T1000 (cell line): ENCODE results near the gene UBA52.
"Not testable (repeated sequence)": the region's sequence is repeated elsewhere in the genome, so short reads cannot be mapped to it uniquely, and the experiment has no call there.

Experiments used
- DNase-seq: peaks from one replicate; lab custom pipeline; 2025; ENCODE audit warnings: mixed read lengths; lab: John Stamatoyannopoulos, UW

The UBA52 gene

GRCh38 chr19:18557411-18558201, 14.1 kb upstream of the UBA52 start, which contains the start of gene KXD1:
Gene KXD1, plus strand, starts transcription at chr19:18557870. Its CDS starts 4,187 bp downstream, at chr19:18562057.
- DNase-seq: peak; percentile 90

DNA sequence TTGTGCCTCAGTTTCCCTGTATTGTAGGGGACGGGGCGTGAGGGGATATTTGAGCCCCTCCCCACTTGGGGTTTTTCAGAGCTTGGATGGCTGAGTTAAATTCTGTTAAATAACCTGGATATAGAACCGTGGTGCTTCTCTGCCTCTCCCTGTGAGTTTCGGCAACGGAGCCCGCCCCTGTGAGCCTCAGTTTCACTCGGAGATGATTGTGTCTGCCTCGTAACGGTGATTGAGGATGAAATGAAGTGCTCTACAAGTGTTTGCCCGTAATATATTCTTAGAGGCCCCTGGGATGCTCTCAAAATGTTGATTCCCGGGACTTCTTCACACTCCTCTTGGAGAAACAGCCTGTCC, 13.5 kb upstream of the UBA52 start:
- DNase-seq: no peak

GRCh38 chr19:18558604-18559003, 13.1 kb upstream of the UBA52 start:
- DNase-seq: no peak

- DNase-seq: no peak
Measured at GRCh38 chr19:18559685-18560084, 12.0 kb upstream of the UBA52 start.

DNA sequence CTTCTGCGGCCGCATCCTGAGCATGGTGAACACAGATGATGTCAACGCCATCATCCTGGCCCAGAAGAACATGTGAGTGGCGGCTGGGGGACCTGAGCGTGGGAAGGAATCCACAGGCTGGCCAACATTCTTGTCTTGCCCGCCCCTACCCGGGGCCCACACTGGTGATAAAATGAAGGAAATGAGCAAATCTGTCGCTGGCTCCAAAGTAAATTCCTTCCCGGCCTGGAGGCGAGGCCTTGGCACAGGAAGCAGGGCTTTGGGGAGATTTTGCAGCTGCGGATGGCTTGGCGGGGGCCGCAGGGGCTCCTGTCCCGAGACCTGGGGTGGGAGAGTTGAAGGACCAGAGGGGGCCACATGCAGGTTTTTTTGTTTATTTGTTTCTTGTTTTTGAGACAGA, 9.6 kb upstream of the UBA52 start:
- DNase-seq: no peak

DNA sequence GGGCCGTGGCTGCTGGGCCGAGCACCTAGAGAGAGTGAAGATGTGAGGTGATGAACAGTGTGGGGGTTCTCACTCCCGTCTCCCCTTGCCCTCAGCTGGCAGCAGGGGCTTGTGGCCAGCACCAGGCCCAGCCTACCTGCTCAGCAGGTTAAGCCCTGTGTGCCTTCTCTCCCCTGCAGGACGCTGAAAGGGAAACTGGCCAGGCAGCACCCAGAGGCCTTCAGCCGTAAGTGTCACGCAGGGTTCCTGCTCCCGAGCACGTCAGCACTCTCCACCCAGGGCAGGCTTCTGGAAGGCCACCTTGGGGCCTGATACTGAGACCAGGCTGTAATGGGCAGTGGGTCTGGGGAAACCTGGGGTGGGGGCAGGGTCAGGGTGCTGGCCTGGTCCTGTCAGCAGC, 4.7 kb upstream of the UBA52 start:
- DNase-seq: no peak

- DNase-seq: no peak
Measured at GRCh38 chr19:18568367-18568766, 3.3 kb upstream of the UBA52 start.

- DNase-seq: no peak
Measured at GRCh38 chr19:18574691-18575291, 3.1 kb downstream of the UBA52 start.

DNA sequence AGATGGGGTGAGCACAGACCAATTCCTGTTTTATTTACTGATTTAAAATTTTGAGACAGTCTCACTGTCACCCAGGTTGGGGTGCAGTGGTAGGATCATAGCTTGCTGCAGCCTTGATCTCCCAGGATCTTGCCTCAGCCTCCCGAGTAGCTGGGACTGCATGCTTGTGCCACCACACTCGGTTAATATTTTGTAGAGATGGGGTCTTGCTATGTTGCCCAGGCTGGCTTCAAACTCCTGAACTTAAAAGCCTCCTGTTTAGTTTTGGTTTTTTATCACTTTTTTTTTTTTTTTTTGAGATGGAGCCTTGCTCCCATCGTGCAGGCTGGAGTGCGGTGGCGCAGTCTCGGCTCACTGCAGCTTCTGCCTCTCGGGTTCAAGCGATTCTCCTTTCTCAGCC, 4.7 kb downstream of the UBA52 start:
- no peak for DNase-seq

GRCh38 chr19:18577365-18577914, 5.8 kb downstream of the UBA52 start:
- no peak for DNase-seq

DNA sequence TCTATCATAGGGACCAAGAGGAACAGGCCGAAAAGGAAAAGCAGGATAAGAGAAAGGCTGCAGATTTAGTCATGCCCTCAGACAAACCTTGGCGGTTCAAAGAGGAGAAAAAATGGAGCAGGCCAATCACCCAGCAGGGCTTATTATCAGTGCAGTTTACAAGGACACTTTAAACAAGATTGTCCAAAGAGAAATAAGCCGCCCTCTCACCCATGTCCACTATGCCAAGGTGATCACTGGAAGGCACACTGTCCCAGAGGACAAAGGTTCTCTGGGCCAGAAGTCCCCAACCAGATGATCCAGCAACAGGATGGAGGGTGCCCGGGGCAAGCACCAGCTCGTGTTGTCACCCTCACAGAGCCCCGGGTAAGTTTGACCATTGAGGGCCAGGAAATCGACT, 8.7 kb downstream of the UBA52 start:
- DNase-seq: no peak

DNA sequence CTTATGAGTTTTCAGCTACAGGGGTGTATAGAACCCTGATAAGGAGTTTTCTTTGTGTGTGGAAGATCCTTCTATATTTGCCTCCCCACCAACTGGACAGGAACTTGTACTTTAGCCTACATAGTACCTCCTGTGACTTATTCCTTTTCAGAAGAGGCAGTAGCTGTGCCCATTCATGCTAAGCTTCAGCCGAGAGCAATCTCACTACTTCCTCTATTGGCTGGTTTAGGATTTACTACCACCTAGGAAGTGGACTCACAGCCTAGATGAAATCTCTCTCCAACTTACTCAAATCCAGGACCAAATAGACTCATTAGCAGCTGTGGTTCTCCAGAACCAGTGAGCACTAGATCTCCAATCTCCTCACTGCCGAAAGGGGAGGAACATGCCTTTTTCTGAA, 14.6 kb downstream of the UBA52 start:
- no peak for DNase-seq

- DNase-seq: no peak
Measured at GRCh38 chr19:18587561-18587960, 15.9 kb downstream of the UBA52 start.

GRCh38 chr19:18587962-18588610, 16.4 kb downstream of the UBA52 start:
- DNase-seq: no peak

GRCh38 chr19:18588611-18589379, 17.1 kb downstream of the UBA52 start, which contains the start of gene REX1BD:
Gene REX1BD, plus strand, starts transcription at chr19:18588798. Its CDS starts 4 bp downstream, at chr19:18588802.
- DNase-seq: peak; percentile 63

DNA sequence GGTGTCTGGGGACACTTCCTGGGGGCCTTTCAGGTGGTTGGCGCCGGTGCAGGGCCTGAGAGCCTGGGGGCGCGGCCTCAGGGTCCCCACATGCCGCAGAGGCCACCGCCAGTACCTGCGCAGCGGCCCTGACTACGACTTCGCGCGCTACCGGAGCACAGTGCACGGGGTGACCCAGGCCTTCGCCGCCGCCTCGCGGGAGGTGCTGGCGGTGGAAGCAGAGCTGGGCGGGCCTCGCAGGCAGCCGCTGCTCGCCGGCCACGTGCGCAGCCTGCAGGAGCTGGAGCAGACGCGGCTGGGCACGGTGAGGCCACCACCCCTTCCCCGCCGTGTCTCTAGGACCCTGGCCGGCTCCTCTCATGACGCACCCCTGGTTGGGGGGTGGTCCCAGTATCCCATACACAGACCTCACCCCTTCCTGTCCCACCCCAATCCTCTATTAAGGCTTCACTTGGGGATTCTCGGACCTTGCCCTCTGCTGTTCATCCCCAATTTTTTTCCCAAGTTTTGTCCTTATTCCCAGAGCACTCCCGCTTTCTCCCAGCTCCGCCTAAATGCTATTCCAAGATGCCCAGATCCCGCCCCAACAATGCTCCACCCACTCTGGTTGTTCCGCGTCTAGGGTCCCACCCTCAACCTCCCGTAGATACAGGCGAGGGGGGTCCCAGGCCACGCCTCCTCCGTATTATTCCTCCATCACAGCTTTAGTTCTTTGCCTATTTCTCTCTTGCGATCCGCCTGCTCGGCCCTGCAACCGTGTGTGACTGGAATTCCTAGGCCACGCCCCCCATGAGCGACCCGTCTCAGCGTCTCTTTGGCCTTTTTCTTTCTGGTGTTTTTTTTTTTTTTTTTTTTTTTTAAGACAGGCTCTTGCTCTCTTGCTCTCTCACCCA, 18.0 kb downstream of the UBA52 start:
- DNase-seq: peak; percentile 24

- DNase-seq: peak; percentile 64
Measured at GRCh38 chr19:18590273-18591272, 18.9 kb downstream of the UBA52 start.

- DNase-seq: no peak
Measured at GRCh38 chr19:18591735-18592385, 20.2 kb downstream of the UBA52 start.

GRCh38 chr19:18592732-18593131, 21.1 kb downstream of the UBA52 start:
- not testable (repeated sequence) for DNase-seq
